Neural progenitor cell (in vitro differentiated cells): ENCODE data around the gene PCSK6. TPM values are rescaled to one million over a fixed set of nuclear protein-coding genes. Genes with fewer than 3 reads are reported as not detected.

ENCODE experiments used
- DNase-seq: peaks from one replicate; pipeline ENCODE4 v3.0.0-alpha.2; 2016; ENCODE audit warnings: low spot score
- H2AFZ ChIP-seq: fragments of 200-600 bp; sonication (generic); replicated peaks from 2 replicates; pipeline ENCODE4 v1.6.1; 2016; ENCODE audit warnings: antibody characterized with exemption
- H3F3A ChIP-seq: fragments of 200-600 bp; sonication (generic); 2 replicates; pipeline ENCODE4 v1.6.1; 2016; ENCODE audit warnings: antibody characterized with exemption, low read depth
- H3K27ac ChIP-seq: fragments of 200-600 bp; sonication (generic); 2 replicates; pipeline ENCODE4 v1.5.1; 2016; ENCODE audit warnings: mild to moderate bottlenecking
- H3K27me3 ChIP-seq: fragments of 200-600 bp; sonication (generic); 2 replicates; pipeline ENCODE4 v1.6.1; 2016; ENCODE audit warnings: mild to moderate bottlenecking, moderate library complexity
- H3K36me3 ChIP-seq: fragments of 200-600 bp; sonication (generic); 2 replicates; pipeline ENCODE4 v1.5.1; 2016
- H3K4me1 ChIP-seq: fragments of 200-600 bp; sonication (generic); 2 replicates; pipeline ENCODE4 v1.6.1; 2016; ENCODE audit warnings: mixed run types
- H3K4me2 ChIP-seq: fragments of 200-600 bp; sonication (generic); 2 replicates; pipeline ENCODE4 v1.6.1; 2016
- H3K4me3 ChIP-seq: fragments of 200-600 bp; sonication (generic); 2 replicates; pipeline ENCODE4 v1.5.1; 2016
- H3K79me2 ChIP-seq: fragments of 200-600 bp; sonication (generic); 2 replicates; pipeline ENCODE4 v1.6.1; 2016; ENCODE audit warnings: low read depth
- H3K9ac ChIP-seq: fragments of 200-600 bp; sonication (generic); 2 replicates; pipeline ENCODE4 v1.6.1; 2016
- H3K9me3 ChIP-seq: fragments of 200-600 bp; sonication (generic); 2 replicates; pipeline ENCODE4 v1.5.1; 2016; ENCODE audit warnings: low read depth
- H4K20me1 ChIP-seq: fragments of 200-600 bp; sonication (generic); 2 replicates; pipeline ENCODE4 v1.6.1; 2016; ENCODE audit warnings: low read depth
- H3K27ac Mint-ChIP-seq: 3 replicates; pipeline ENCODE4 v1.8.0; 2021; ENCODE audit warnings: mixed read lengths
- H3K27me3 Mint-ChIP-seq: 2 replicates; pipeline ENCODE4 v1.8.0; 2022; ENCODE audit warnings: low read depth, mild to moderate bottlenecking, inconsistent platforms, moderate library complexity, mixed read lengths; ENCODE audit not compliant: insufficient read depth
- H3K36me3 Mint-ChIP-seq: 3 replicates; pipeline ENCODE4 v1.8.0; 2021; ENCODE audit warnings: mixed read lengths
- H3K4me1 Mint-ChIP-seq: 3 replicates; pipeline ENCODE4 v1.8.0; 2021; ENCODE audit warnings: mixed read lengths
- H3K4me3 Mint-ChIP-seq: 3 replicates; pipeline ENCODE4 v1.8.0; 2021; ENCODE audit warnings: mild to moderate bottlenecking, moderate library complexity, mixed read lengths
- H3K9me3 Mint-ChIP-seq: 3 replicates; pipeline ENCODE4 v1.8.0; 2020; ENCODE audit warnings: mixed read lengths
- EZH2 ChIP-seq: fragments of 200-600 bp; sonication (generic); IDR thresholded peaks from 2 replicates; pipeline ENCODE4 v1.6.1; 2017; ENCODE audit warnings: antibody characterized with exemption, mild to moderate bottlenecking, moderate library complexity
- EZH2phosphoT487 ChIP-seq: fragments of 200-600 bp; sonication (generic); IDR thresholded peaks from 2 replicates; pipeline ENCODE4 v1.6.1; 2017; ENCODE audit warnings: antibody characterized with exemption
- total RNA-seq: library from RNA; depleted of rRNA; stranded (reverse); fragments of >200 nt; gene quantifications from 2 replicates; pipeline ENCODE4 v1.2.3, GENCODE V29; 2015; ENCODE audit warnings: low replicate concordance
- TF ChIP-seq, protein P1 (sequence below): fragments of 200-600 bp; sonication (generic); IDR thresholded peaks from 2 replicates; pipeline ENCODE4 v1.5.1; 2017; ENCODE audit warnings: antibody characterized with exemption, mild to moderate bottlenecking

Gene PCSK6
- total RNA-seq, 1 donor from 2014 or later: 1.9 TPM

- no peaks in the 10 kb centered on the region for H3K9me3 Mint-ChIP-seq
- Histone ChIP-seq H4K20me1 (no peaks in the 10 kb centered on the region), H3K9ac (no peak overlapping the region), H3F3A (peaks cover 10% of the 10 kb centered on the region), H3K9me3 (no peaks in the 10 kb centered on the region), H3K4me2 (peak overlapping the region; percentile 60), H3K27ac (no peak overlapping the region), H3K27me3 (peaks cover 10% of the 10 kb centered on the region), H3K4me3 (no peak overlapping the region), H3K36me3 (no peaks in the 10 kb centered on the region), H3K79me2 (no peaks in the 10 kb centered on the region), H2AFZ (no peak overlapping the region), H3K4me1 (peaks cover 31% of the 10 kb centered on the region)
- peaks cover 9% of the 10 kb centered on the region for H3K27me3 Mint-ChIP-seq
- no peak overlapping the region for H3K27ac Mint-ChIP-seq
- no peak for TF ChIP-seq EZH2phosphoT487
- TF ChIP-seq EZH2: no peak
- TF ChIP-seq, protein P1, sequence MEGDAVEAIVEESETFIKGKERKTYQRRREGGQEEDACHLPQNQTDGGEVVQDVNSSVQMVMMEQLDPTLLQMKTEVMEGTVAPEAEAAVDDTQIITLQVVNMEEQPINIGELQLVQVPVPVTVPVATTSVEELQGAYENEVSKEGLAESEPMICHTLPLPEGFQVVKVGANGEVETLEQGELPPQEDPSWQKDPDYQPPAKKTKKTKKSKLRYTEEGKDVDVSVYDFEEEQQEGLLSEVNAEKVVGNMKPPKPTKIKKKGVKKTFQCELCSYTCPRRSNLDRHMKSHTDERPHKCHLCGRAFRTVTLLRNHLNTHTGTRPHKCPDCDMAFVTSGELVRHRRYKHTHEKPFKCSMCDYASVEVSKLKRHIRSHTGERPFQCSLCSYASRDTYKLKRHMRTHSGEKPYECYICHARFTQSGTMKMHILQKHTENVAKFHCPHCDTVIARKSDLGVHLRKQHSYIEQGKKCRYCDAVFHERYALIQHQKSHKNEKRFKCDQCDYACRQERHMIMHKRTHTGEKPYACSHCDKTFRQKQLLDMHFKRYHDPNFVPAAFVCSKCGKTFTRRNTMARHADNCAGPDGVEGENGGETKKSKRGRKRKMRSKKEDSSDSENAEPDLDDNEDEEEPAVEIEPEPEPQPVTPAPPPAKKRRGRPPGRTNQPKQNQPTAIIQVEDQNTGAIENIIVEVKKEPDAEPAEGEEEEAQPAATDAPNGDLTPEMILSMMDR: no peak
- peaks cover 15% of the 10 kb centered on the region for H3K4me1 Mint-ChIP-seq
- no peak for DNase-seq
- H3K4me3 Mint-ChIP-seq: no peak overlapping the region
- H3K36me3 Mint-ChIP-seq: no peaks in the 10 kb centered on the region
Measured at GRCh38 chr15:101373577-101373976, 115.9 kb downstream of the PCSK6 start.

- Histone ChIP-seq H2AFZ (no peak overlapping the region), H4K20me1 (no peaks in the 10 kb centered on the region), H3K79me2 (no peaks in the 10 kb centered on the region), H3K27me3 (peaks cover 10% of the 10 kb centered on the region), H3K4me2 (peak overlapping the region; percentile 60), H3F3A (peaks cover 10% of the 10 kb centered on the region), H3K36me3 (no peaks in the 10 kb centered on the region), H3K4me1 (peaks cover 32% of the 10 kb centered on the region), H3K4me3 (no peak overlapping the region), H3K9ac (no peak overlapping the region), H3K9me3 (no peaks in the 10 kb centered on the region), H3K27ac (no peak overlapping the region)
- Mint-ChIP-seq H3K27me3 (peaks cover 9% of the 10 kb centered on the region), H3K4me3 (peak overlapping the region; percentile 10), H3K9me3 (no peaks in the 10 kb centered on the region), H3K36me3 (no peaks in the 10 kb centered on the region), H3K4me1 (peaks cover 12% of the 10 kb centered on the region), H3K27ac (no peak overlapping the region)
- TF ChIP-seq EZH2phosphoT487: no peak
- TF ChIP-seq EZH2: no peak
- TF ChIP-seq, protein P1: no peak
- DNase-seq: no peak
Measured at GRCh38 chr15:101372960-101373525, 116.5 kb downstream of the PCSK6 start.

DNA sequence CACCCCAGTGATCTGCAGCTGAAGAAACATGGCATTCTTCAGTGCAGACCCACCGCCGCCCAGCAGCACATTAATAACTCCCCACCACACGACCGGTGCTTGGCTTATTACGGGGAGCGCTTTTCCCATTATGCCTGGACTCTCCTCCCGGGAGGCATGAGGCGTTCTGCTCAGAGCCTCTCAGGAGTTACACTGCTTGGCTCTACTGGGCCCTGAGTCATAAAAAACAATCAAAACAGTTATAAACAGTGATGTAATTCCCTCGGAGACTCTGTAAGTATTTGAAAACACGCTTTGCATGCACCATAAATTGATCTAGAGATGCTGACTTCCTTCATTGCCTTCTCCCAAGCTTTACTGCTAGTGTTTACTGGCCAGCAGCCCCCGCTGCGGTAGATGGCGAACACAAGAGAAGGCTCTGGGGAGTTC, 117.3 kb downstream of the PCSK6 start:
- peaks cover 9% of the 10 kb centered on the region for H3K27me3 Mint-ChIP-seq
- H3K4me2 ChIP-seq: peak overlapping the region; percentile 60
- H3K4me3 Mint-ChIP-seq: no peak overlapping the region

More for the DNA sequence above, 117.3 kb downstream of the PCSK6 start:
- H2AFZ ChIP-seq: no peak overlapping the region
- no peaks in the 10 kb centered on the region for H3K79me2 ChIP-seq
- no peak for TF ChIP-seq EZH2
- TF ChIP-seq, protein P1: no peak
- no peak for TF ChIP-seq EZH2phosphoT487
- Mint-ChIP-seq H3K27ac (no peak overlapping the region), H3K9me3 (no peaks in the 10 kb centered on the region), H3K36me3 (no peaks in the 10 kb centered on the region), H3K4me1 (peaks cover 12% of the 10 kb centered on the region)
- peaks cover 32% of the 10 kb centered on the region for H3K4me1 ChIP-seq
- peaks cover 11% of the 10 kb centered on the region for H3F3A ChIP-seq
- H3K9ac ChIP-seq: no peak overlapping the region
- H3K27me3 ChIP-seq: peaks cover 10% of the 10 kb centered on the region
- no peak for DNase-seq
- no peaks in the 10 kb centered on the region for H4K20me1 ChIP-seq
- H3K9me3 ChIP-seq: no peaks in the 10 kb centered on the region
- H3K27ac ChIP-seq: no peak overlapping the region
- H3K36me3 ChIP-seq: no peaks in the 10 kb centered on the region
- H3K4me3 ChIP-seq: no peak overlapping the region
